H1 (cell line): ENCODE measurements around the gene DRC1. TPM values are rescaled to one million over a fixed set of nuclear protein-coding genes. Genes with fewer than 3 reads are reported as not detected.

ENCODE experiments used
- CTCF ChIA-PET: fragments of 300-600 bp; sonication (Branson Sonifier 250); formaldehyde crosslinking; loops from one replicate; lab custom pipeline; 2021; ENCODE audit not compliant: partially characterized antibody; lab: Charles Lee
- POLR2A ChIA-PET: fragments of 300-600 bp; sonication (Branson Sonifier 250); formaldehyde crosslinking; loops from one replicate; lab custom pipeline; 2021; ENCODE audit warnings: inconsistent platforms; ENCODE audit not compliant: partially characterized antibody; lab: Charles Lee
- DNase-seq, 2 experiments: peaks; one replicate each; pipeline versions ENCODE4 v3.0.0 to v3.0.0-alpha.2; 2010 to 2022; ENCODE audit warnings: low spot score in 2 of 2, low read depth in 1 of 2, mixed read lengths in 1 of 2
- FAIRE-seq: peaks from 2 replicates; lab custom pipeline; 2011; peaks lifted over from hg19 to GRCh38; lab: Jason Lieb, UNC
- H2AFZ ChIP-seq: 2 replicates; pipeline ENCODE4 v1.8.1; 2012; ENCODE audit warnings: low read length, inconsistent platforms
- H2AK5ac ChIP-seq: 2 replicates; pipeline ENCODE4 v1.6.1; 2013; ENCODE audit warnings: low read depth, low read length
- H2BK120ac ChIP-seq: replicated peaks from 2 replicates; pipeline ENCODE3; 2013; ENCODE audit warnings: low read depth, low read length, inconsistent platforms
- H2BK12ac ChIP-seq: 2 replicates; pipeline ENCODE4 v1.6.1; 2013; ENCODE audit warnings: low read depth, low read length
- H2BK15ac ChIP-seq: 2 replicates; pipeline ENCODE4 v1.6.1; 2013; ENCODE audit warnings: low read length
- H2BK20ac ChIP-seq: 2 replicates; pipeline ENCODE4 v1.6.1; 2013; ENCODE audit warnings: low read length
- H2BK5ac ChIP-seq: 2 replicates; pipeline ENCODE4 v1.6.1; 2013; ENCODE audit warnings: low read depth, low read length
- H3K14ac ChIP-seq: 2 replicates; pipeline ENCODE4 v1.6.1; 2013; ENCODE audit warnings: inconsistent platforms; ENCODE audit not compliant: insufficient read length
- H3K18ac ChIP-seq: 2 replicates; pipeline ENCODE4 v1.6.1; 2013; ENCODE audit warnings: low read length; ENCODE audit errors: extremely low read depth
- H3K23ac ChIP-seq: 2 replicates; pipeline ENCODE4 v1.6.1; 2013; ENCODE audit warnings: inconsistent platforms; ENCODE audit not compliant: insufficient read length
- H3K23me2 ChIP-seq: 2 replicates; pipeline ENCODE4 v1.6.1; 2013; ENCODE audit warnings: low read depth, low read length
- H3K27ac ChIP-seq: 2 replicates; pipeline ENCODE4 v1.6.1; 2011; ENCODE audit warnings: low read depth, low read length, inconsistent platforms
- H3K27me3 ChIP-seq, 4 experiments: replicated peaks in 1 of 4; 1 replicate in 1 of 4; 2 replicates in 3 of 4; pipeline versions ENCODE4 v1.6.1 to v1.8.1; 2011 to 2013; ENCODE audit warnings: low read length in 3 of 4, mild to moderate bottlenecking in 3 of 4, inconsistent platforms in 2 of 4, mixed read lengths in 2 of 4, moderate library complexity in 1 of 4; ENCODE audit not compliant: control insufficient read depth in 3 of 4, insufficient read depth in 3 of 4; ENCODE audit errors: extremely low read depth in 1 of 4
- H3K36me3 ChIP-seq, 4 experiments: 2 replicates each; pipeline versions ENCODE4 v1.6.1 to v1.8.1; 2011 to 2013; ENCODE audit warnings: mild to moderate bottlenecking in 4 of 4, low read length in 3 of 4, moderate library complexity in 2 of 4, control low read depth in 1 of 4, inconsistent platforms in 1 of 4; ENCODE audit not compliant: insufficient read depth in 4 of 4, control insufficient read depth in 2 of 4
- H3K4ac ChIP-seq: replicated peaks from 2 replicates; pipeline ENCODE3; 2013; ENCODE audit warnings: low read length, low read depth, mixed read lengths, inconsistent platforms; ENCODE audit not compliant: insufficient read length
- H3K4me1 ChIP-seq, 4 experiments: replicated peaks in 1 of 4; 1 replicate in 1 of 4; 2 replicates in 3 of 4; pipeline versions ENCODE4 v1.6.1 to v1.8.1; 2011 to 2013; ENCODE audit warnings: low read length in 3 of 4, inconsistent platforms in 2 of 4, mixed read lengths in 1 of 4; ENCODE audit not compliant: insufficient read depth in 4 of 4, control insufficient read depth in 3 of 4
- H3K4me2 ChIP-seq, 2 experiments: 2 replicates each; pipeline versions ENCODE4 v1.6.1 to v1.8.1; 2011 to 2013; ENCODE audit warnings: low read depth in 2 of 2, low read length in 2 of 2, control low read depth in 1 of 2, inconsistent platforms in 1 of 2, mild to moderate bottlenecking in 1 of 2; ENCODE audit not compliant: insufficient read depth in 1 of 2
- H3K4me3 ChIP-seq, 4 experiments: fragments of 200-600, 300-600 bp in 1 of 4; sonication (generic), shearing (Covaris generic), sonication (Bioruptor Twin) in 1 of 4; 2 replicates each; pipeline versions ENCODE4 v1.5.1 to v1.8.1; 2011 to 2016; ENCODE audit warnings: low read length in 4 of 4, low read depth in 3 of 4, control low read depth in 2 of 4, inconsistent platforms in 2 of 4, mild to moderate bottlenecking in 2 of 4, mixed read lengths in 1 of 4, moderate library complexity in 1 of 4; ENCODE audit not compliant: insufficient read depth in 2 of 4; ENCODE audit errors: extremely low read depth in 1 of 4
- H3K56ac ChIP-seq: replicated peaks from 2 replicates; pipeline ENCODE3; 2013; ENCODE audit warnings: low read depth, mild to moderate bottlenecking, mixed read lengths, low read length, inconsistent platforms; ENCODE audit not compliant: insufficient read length
- H3K79me1 ChIP-seq: 2 replicates; pipeline ENCODE4 v1.6.1; 2013; ENCODE audit warnings: low read depth, low read length, control low read depth
- H3K79me2 ChIP-seq, 2 experiments: 2 replicates each; pipeline versions ENCODE4 v1.6.1 to v1.8.1; 2012 to 2013; ENCODE audit warnings: low read length in 2 of 2, mild to moderate bottlenecking in 2 of 2, inconsistent platforms in 1 of 2; ENCODE audit not compliant: insufficient read depth in 2 of 2, control insufficient read depth in 1 of 2
- H3K9ac ChIP-seq, 4 experiments: replicated peaks in 1 of 4; 1 replicate in 1 of 4; 2 replicates in 3 of 4; pipeline versions ENCODE4 v1.6.1 to v1.8.1; 2011 to 2013; ENCODE audit warnings: low read depth in 3 of 4, low read length in 3 of 4, control low read depth in 2 of 4, mild to moderate bottlenecking in 2 of 4, moderate library complexity in 2 of 4, inconsistent platforms in 1 of 4; ENCODE audit errors: extremely low read depth in 1 of 4
- H3K9me3 ChIP-seq, 2 experiments: 2 replicates each; pipeline versions ENCODE4 v1.6.1 to v1.8.1; 2012 to 2013; ENCODE audit warnings: mild to moderate bottlenecking in 2 of 2, moderate library complexity in 2 of 2, control low read depth in 1 of 2, inconsistent platforms in 1 of 2, low read depth in 1 of 2, low read length in 1 of 2, mixed read lengths in 1 of 2; ENCODE audit not compliant: insufficient read depth in 2 of 2
- H4K20me1 ChIP-seq, 2 experiments: replicated peaks in 1 of 2; 2 replicates each; pipeline versions ENCODE3 to v1.8.1; 2011 to 2013; ENCODE audit warnings: inconsistent platforms in 2 of 2, low read length in 2 of 2, mild to moderate bottlenecking in 1 of 2; ENCODE audit not compliant: insufficient read depth in 2 of 2, control insufficient read depth in 1 of 2
- H4K5ac ChIP-seq: 2 replicates; pipeline ENCODE4 v1.6.1; 2013; ENCODE audit warnings: low read length, low read depth, mixed read lengths, inconsistent platforms; ENCODE audit not compliant: insufficient read length
- H4K8ac ChIP-seq: 2 replicates; pipeline ENCODE4 v1.8.0; 2013; ENCODE audit warnings: mild to moderate bottlenecking, moderate library complexity, low read length, inconsistent platforms; ENCODE audit not compliant: insufficient read depth; ENCODE audit errors: extremely low read depth
- H4K91ac ChIP-seq: replicated peaks from 2 replicates; pipeline ENCODE3; 2013; ENCODE audit warnings: low read length, mixed read lengths, inconsistent platforms; ENCODE audit not compliant: insufficient read length
- GTF2F1 ChIP-seq: IDR thresholded peaks from 2 replicates; pipeline ENCODE4 v1.6.1; 2012; ENCODE audit warnings: low read depth, low read length, improper control_type of control experiment, borderline replicate concordance
- MAX ChIP-seq: IDR thresholded peaks from 2 replicates; pipeline ENCODE4 v1.6.1; 2012; ENCODE audit warnings: inconsistent platforms
- RXRA ChIP-seq: IDR thresholded peaks from 2 replicates; pipeline ENCODE4 v1.6.1; 2011; ENCODE audit warnings: low read depth, mild to moderate bottlenecking, low read length, moderate library complexity; ENCODE audit not compliant: insufficient read depth
- TAF1 ChIP-seq: IDR thresholded peaks from 2 replicates; pipeline ENCODE4 v1.6.1; 2011; ENCODE audit warnings: mild to moderate bottlenecking, low read depth, low read length
- WGBS, 2 experiments: shearing (Covaris generic) in 1 of 2; methylation state at CpG; one replicate each; pipeline versions ENCODE4 v1.1.6 to v1.1.7; 2013 to 2015; ENCODE audit warnings: low lambda C conversion rate in 2 of 2, mixed read lengths in 2 of 2, inconsistent platforms in 1 of 2, low coverage in 1 of 2, missing lambda C conversion rate in 1 of 2; ENCODE audit not compliant: insufficient replicate concordance in 2 of 2, insufficient coverage in 1 of 2, insufficient read length in 1 of 2; ENCODE audit errors: extremely low coverage in 1 of 2, missing lambda C conversion rate in 1 of 2; 5-methylcytosine and 5-hydroxymethylcytosine counted together
- polyA plus RNA-seq, 7 experiments: library from polyadenylated mRNA; depleted of rRNA in 3 of 7; stranded (reverse) in 5 of 7; unstranded in 2 of 7; fragments of >200 nt in 5 of 7; fragments of 200-250 nt in 2 of 7; gene quantifications; 1 replicate in 5 of 7; 2 replicates in 1 of 7; 4 replicates in 1 of 7; pipeline versions ENCODE4 v1.2.1 to v1.2.3, GENCODE V29; 2011 to 2013; ENCODE audit warnings: missing spikeins in 2 of 7, mixed read lengths in 2 of 7
- total RNA-seq: library from RNA; stranded (reverse); fragmentation: NEBNext Ultra II Directional; extraction: Animal tissue kit (Norgen Biotek cat#: 25700); gene quantifications from 2 replicates; pipeline ENCODE4 v1.2.1, GENCODE V29; 2021

Gene DRC1
- total and polyA plus RNA-seq, 2 of the 8 experiments (the other 6 are each of a cell fraction or from before 2014, with no cell fraction given): 0.08 TPM; not detected in 1

GRCh38 chr2:26477126-26477910 lies 75.6 kb downstream of the DRC1 start:
- no peaks in the 10 kb centered on the region for H4K20me1 ChIP-seq
- POLR2A ChIA-PET: interaction anchor here (0.8 to 1.1 kb wide), 2 partner anchors 10 to 13 kb away, joined by 3 to 4 read pairs; no protein-coding TSS in a partner anchor
- no peak for TF ChIP-seq GTF2F1
- TF ChIP-seq TAF1: no peak
- TF ChIP-seq RXRA: no peak
- TF ChIP-seq MAX: peak; percentile 31; the same call in 1 of the 2 replicates

More at GRCh38 chr2:26477126-26477910, 75.6 kb downstream of the DRC1 start:
- FAIRE-seq (no peak), DNase-seq (no peak)
- no peak overlapping the region for H3K18ac ChIP-seq
- H3K9ac ChIP-seq: no peak overlapping the region
- no peaks in the 10 kb centered on the region for H3K23me2 ChIP-seq
- H2BK12ac ChIP-seq: no peak overlapping the region
- H4K91ac ChIP-seq: no peak overlapping the region
- WGBS, 2 experiments: 84% methylated on average over 27 of the region's 33 CpGs; no CpG with 5 or more reads in 1 of the 2 experiments
- H2BK5ac ChIP-seq: no peak overlapping the region
- H4K5ac ChIP-seq: no peak overlapping the region
- no peaks in the 10 kb centered on the region for H3K36me3 ChIP-seq
- H3K14ac ChIP-seq: no peak overlapping the region
- no peak overlapping the region for H2AK5ac ChIP-seq
- H3K27ac ChIP-seq: no peak overlapping the region
- H2AFZ ChIP-seq: no peak overlapping the region; the same call in 1 of the 2 replicates
- H2BK20ac ChIP-seq: 0 out of 2 replicates have a peak overlapping the region, but pooled peaks have one; percentile 61
- H3K4ac ChIP-seq: no peak overlapping the region
- no peaks in the 10 kb centered on the region for H3K27me3 ChIP-seq
- no peaks in the 10 kb centered on the region for H3K9me3 ChIP-seq
- no peak overlapping the region for H3K56ac ChIP-seq
- peak overlapping the region; percentile 45 for H4K8ac ChIP-seq
- no peaks in the 10 kb centered on the region for H3K79me1 ChIP-seq
- H3K4me1 ChIP-seq: peaks cover 0 to 7% (median under 1%) of the 10 kb centered on the region in 4 experiments; a peak in 4 of 7 replicates
- peak overlapping the region; percentile 29; the same call in 1 of the 2 replicates for H2BK15ac ChIP-seq
- H2BK120ac ChIP-seq: no peak overlapping the region
- CTCF ChIA-PET: interaction anchor here (0.6 to 5.5 kb wide), 11 partner anchors 8 to 145 kb away, joined by 3 to 24 read pairs (median 4); no protein-coding TSS in a partner anchor
- H3K4me3 ChIP-seq: no peak overlapping the region
- no peak overlapping the region for H3K4me2 ChIP-seq
- no peak overlapping the region for H3K23ac ChIP-seq
- H3K79me2 ChIP-seq: no peaks in the 10 kb centered on the region
